ENCODE data around the gene CEACAM19.
"Not testable (repeated sequence)": the region's sequence is repeated elsewhere in the genome, so short reads cannot be mapped to it uniquely, and the experiment has no call there.

Gene CEACAM19

GRCh38 chr19:44673510-44673909 lies 2.2 kb downstream of the CEACAM19 start:
- in situ Hi-C loops (cut with HindIII; ENCODE audit: low sequenced_read_pairs), result no loop called here

- in situ Hi-C loops (cut with HindIII; ENCODE audit: low sequenced_read_pairs), result no loop called here
Observed at GRCh38 chr19:44675521-44675920, 4.2 kb downstream of the CEACAM19 start.

GRCh38 chr19:44677019-44677811 lies 5.9 kb downstream of the CEACAM19 start:
- in situ Hi-C loops (cut with HindIII; ENCODE audit: low sequenced_read_pairs), result no loop called here

- in situ Hi-C loops (cut with HindIII; ENCODE audit: low sequenced_read_pairs), result no loop called here
Observed at GRCh38 chr19:44680536-44680935, 9.3 kb downstream of the CEACAM19 start.

DNA sequence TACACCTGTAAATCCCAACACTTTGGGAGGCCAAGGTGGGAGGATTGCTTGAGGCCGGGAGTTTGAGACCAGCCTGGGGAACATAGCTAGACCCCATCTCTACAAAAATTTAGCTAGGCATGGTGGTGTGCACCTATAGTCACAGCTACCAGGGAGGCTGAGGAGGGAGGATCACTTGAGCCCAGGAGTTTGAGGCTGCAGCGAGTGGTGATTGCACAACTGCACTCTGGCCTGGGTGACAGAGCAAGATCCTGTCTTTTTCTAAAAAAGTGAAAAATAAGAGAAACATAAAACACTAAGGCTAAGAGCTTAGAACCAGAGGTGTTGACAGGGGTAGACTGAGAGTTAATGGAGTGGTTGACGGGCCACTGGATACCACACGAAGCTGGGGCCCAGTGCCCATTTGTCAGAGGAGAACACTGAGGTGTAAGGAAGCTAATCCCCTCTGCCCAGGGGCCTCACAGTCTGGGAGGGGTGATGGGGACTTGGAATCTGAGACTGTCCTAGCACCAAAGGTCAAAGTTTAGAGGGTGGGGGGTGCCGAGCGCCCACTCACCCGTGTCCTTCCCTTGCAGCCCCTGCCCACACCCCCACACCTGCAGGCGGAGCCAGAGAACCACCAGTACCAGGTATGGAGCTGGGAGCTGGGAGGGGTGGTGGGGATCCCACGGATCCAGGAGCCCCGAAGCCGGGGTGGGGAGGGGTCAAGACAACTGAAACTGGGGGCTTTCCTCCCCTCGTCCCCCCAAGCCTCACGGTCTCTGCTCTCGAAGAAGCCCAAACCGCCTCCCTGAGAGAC lies 10.9 kb downstream of the CEACAM19 start:
- in situ Hi-C loops (cut with HindIII; ENCODE audit: low sequenced_read_pairs), result no loop called here

- in situ Hi-C loops (cut with HindIII; ENCODE audit: low sequenced_read_pairs), result no loop called here
Observed at GRCh38 chr19:44682807-44683206, 11.5 kb downstream of the CEACAM19 start.

DNA sequence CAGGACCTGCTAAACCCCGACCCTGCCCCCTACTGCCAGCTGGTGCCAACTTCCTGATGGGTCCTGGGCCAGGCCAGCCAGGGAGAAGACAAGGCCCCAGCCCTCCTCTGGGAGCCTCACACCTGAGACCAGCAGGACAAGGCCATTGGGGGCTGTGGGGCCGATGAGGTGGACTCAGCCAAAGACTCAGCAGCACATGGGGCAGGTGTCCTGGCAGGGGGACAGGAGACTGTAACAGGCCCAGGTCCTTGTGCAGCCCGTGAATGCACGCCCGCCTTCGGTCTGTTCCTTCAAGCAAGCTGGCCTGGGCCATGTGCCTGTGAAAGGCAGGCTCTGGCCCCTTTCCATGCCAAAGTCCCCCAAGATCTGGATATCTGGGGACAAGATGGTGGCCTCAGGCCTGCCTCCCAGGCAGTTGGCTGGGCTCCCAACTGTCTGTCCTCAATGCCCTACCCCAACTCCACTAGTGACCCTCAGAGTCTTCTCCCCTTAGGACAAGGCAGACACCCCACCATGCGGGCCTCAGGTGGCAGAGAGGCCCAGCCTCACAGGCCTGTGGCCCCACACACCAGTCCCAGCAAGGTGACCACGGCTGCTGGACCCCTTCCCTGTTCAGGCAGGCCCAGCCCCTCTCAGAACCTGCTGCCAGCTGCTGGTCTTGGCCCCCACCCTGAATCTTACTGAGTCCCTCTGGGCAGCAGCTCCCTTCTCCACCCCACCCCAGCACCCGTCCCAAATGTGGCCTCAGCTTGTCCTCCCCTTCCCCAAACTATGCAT lies 12.3 kb downstream of the CEACAM19 start:
- in situ Hi-C loops (cut with HindIII; ENCODE audit: low sequenced_read_pairs), result no loop called here

GRCh38 chr19:44684396-44684795 lies 13.1 kb downstream of the CEACAM19 start:
- in situ Hi-C loops (cut with HindIII; ENCODE audit: low sequenced_read_pairs), result not testable (repeated sequence)

DNA sequence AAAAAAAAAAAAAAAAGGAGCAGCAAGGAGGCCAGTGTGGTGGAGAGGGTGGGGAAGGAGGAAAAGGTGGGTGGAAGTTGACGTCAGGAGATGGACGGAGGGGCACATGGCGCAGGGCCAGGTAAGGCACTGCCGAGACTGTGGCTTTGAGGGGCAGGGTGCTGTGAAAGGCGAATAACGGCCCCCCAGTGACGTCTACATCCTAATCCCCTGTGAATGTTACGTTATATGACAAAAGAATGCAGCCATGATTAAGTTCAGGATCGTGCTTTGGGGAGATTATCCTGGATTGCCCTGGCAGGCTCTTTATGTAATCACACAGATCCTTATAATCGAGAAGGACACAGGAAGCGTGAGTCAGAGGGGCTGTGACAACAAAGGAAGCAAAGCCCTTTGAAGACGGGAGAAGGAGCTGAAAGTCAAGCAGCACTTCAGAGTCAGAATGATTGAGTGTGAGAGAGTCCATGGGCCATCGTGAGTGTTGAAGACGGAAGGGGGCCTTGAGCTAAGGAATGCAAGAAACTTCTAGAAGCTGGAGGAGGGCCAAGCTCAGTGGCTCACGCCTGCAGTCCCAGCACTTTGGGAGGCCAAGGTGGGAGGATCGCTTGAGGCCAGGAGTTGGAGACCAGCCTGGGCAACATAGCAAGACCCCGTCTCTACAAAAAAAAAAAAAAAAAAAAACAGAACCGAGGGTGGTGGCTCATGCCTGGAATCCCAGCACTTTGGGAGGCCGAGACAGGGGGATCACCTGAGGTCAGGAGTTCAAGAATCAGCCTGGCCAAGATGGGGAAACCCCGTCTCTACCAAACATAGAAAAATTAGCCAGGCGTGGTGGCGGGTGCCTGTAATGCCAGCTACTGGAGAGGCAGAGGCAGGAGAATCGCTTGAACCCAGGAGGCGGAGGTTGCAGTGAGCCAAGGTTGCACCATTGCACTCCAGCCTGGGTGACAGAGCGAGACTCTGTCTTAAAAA lies 13.9 kb downstream of the CEACAM19 start:
- in situ Hi-C loops (cut with HindIII; ENCODE audit: low sequenced_read_pairs), result no loop called here

GRCh38 chr19:44685877-44686276 lies 14.6 kb downstream of the CEACAM19 start:
- in situ Hi-C loops (cut with HindIII; ENCODE audit: low sequenced_read_pairs), result no loop called here

DNA sequence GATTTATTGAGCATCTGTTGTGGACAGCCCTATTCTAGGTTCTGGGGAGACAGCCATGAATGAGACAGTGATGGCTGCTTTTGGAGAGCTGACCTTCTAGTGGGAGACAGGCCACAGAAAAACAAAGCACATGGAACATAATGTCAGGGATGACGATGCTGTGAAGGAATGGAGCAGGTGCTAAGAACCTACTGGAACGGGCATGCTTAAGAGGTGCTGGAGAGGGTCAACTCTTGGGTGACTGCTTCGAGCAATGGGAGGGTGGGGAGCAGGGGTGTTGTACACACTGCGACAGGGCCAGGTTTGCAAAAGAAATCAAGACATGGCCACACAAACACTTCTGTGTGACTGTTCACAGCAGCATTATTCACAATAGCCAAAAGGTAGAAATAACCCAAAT lies 15.6 kb downstream of the CEACAM19 start:
- in situ Hi-C loops (cut with HindIII; ENCODE audit: low sequenced_read_pairs), result no loop called here

DNA sequence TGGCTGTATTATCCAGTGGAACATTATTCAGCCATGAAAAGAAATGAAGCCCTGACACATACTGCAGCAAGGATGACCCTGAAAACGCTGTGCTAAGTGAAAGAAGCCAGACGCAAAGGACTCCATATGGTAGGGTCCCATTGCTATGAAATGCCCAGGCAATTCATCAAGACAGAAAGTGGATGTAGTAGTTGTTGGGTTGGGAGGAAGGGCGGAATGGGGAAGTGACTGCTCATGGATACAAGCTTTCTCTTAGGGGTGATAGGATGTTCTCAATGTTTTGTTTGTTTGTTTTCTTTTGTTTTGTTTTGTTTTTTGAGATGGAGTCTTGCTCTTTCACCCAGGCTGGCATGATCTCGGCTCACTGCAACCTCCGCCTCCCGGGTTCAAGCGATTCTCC lies 16.6 kb downstream of the CEACAM19 start:
- in situ Hi-C loops (cut with HindIII; ENCODE audit: low sequenced_read_pairs), result no loop called here

GRCh38 chr19:44689290-44690130 lies 18.2 kb downstream of the CEACAM19 start:
- in situ Hi-C loops (cut with HindIII; ENCODE audit: low sequenced_read_pairs), result no loop called here

DNA sequence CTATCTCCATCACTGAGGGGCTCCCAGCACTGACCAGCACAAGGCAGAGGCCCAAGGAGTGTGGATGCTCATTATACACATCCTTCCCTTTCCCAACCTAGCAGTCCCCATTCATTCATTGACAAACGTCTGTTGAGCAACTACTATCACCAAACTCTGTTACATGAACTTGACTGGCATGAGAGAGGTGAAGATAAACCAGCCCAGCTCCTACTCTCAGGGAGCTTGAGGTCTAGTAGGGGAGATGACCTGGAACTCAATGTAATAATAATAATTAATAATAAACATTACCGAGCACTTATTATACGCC lies 18.8 kb downstream of the CEACAM19 start:
- in situ Hi-C loops (cut with HindIII; ENCODE audit: low sequenced_read_pairs), result no loop called here

- in situ Hi-C loops (cut with HindIII; ENCODE audit: low sequenced_read_pairs), result no loop called here
Observed at GRCh38 chr19:44692379-44692721, 21.1 kb downstream of the CEACAM19 start.

DNA sequence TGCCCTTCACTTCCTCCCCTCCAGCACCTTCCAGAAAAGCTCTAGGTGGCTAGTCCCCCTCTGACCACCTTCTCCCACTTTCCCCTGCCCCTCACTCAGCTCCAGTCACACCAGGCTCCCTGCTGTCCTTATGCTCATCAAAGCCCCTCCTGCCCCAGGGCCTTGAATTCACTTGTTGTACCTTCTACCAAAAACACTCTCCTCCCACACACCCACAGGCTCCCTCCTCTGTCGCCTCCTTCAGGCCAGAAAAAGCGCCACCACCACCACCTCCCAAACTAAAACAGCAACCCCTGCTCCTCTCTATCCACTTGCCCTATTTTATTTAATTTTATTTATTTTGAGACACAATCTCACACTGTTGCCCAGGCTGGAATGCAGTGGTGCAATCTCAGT lies 22.9 kb downstream of the CEACAM19 start:
- in situ Hi-C loops (cut with HindIII; ENCODE audit: low sequenced_read_pairs), result no loop called here

- in situ Hi-C loops (cut with HindIII; ENCODE audit: low sequenced_read_pairs), result no loop called here
Observed at GRCh38 chr19:44696939-44697669, 25.8 kb downstream of the CEACAM19 start.

DNA sequence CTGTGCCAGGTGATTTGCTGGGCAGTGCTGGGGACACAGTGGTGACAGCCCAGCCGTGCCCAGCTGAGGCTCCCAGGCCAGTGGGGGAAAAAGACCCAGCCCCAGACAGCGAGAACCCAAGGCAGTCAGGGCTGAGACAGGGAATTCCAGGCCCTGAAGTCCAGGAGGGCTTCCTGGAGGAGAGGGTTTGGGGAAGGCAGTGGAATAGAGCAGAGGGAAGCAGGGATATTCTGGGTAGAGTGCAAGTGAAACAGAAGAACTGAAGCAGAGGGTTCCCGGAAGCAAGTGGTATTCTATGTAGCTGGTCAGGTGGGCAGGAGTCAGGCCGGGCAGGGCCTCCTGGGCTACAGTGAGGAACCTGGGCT lies 26.4 kb downstream of the CEACAM19 start:
- in situ Hi-C loops (cut with HindIII; ENCODE audit: low sequenced_read_pairs), result no loop called here
